ENCODE results near the gene ABCC1.

Gene ABCC1

DNA sequence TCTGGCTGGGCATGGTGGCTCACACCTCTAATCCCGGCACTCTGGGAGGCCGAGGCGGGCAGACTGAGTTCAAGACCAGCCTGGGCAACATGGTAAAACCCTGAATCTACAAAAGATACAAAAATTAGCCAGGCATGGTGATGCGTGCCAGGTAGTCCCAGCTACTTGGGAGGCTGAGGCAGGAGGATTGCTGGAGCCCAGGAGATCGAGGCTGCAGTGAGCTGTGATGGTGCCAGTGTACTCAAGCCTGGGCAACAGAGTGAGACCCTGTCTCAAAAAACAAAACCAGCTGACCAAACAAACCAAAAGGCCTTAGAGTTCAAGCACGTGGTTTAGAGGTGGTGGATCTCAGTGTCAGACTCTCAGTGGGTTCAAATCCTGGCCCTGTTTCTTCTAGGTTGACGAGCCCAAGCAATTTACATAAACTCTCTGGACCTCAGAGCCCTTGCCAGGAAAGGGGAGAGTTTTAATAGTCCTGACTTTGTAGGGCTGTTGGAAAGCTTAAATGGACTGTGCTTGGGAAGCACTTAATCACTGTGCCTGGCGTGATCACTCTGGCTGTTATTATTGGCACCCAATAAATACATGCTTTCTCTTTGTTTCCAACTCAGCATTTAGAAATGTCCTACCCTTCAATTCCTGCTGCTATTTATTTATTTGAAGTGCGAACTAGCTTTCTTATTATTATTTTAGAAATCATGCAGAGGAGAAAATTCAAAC, 44.7 kb downstream of the ABCC1 start:
- DNase-seq = no peak

DNA sequence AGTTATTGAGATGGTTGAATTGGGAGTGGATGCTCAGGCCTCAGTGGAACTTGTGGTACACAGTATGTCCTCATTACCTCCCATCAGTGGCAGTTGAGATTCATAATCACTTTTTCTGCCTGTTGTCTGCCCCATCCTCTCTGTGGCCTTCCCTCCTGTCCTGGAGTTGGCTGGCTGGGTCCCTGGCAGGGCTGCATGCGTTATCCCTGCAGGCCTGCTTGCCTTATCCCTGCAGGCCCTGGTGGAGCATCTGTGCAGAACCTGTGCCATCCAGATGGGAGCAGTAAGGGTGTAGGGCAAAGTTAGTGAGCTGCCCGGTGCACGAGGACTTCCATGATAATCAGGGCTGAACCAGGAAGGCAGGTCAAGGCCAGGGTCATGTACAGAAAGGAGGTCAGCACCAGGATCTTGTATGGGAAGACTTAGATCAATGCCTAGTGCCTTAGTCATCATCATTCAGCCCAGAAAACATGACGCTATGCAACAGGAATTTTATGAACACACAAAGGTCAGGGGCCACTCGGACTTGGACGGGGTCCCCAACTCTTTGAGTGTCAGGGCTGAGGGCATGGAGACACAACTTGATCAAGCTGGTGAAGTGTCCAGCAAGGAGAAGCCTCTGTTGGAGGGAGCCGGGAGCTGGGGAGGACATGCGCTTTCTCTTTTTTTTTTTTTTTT, 47.2 kb downstream of the ABCC1 start:
- no peak for DNase-seq

DNA sequence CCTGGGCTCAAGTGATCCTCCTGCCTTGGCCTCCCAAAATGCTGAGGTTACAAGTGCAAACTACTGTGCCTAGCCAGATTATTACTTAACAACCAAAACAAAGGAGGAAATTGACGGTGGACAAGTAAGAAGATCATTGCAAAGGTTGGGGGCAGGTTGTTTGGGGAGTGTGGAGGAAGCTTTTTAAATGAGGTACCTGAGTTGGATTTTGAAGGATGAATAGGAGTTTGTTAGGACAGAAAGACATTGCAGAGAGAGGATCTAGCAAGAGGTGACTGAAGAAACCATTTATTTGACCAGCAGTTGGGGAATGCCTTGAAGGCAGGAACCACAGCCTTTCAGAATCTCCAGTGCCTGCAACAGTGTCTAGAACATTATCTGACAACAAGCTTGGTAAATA, 51.3 kb downstream of the ABCC1 start:
- DNase-seq = no peak

DNA sequence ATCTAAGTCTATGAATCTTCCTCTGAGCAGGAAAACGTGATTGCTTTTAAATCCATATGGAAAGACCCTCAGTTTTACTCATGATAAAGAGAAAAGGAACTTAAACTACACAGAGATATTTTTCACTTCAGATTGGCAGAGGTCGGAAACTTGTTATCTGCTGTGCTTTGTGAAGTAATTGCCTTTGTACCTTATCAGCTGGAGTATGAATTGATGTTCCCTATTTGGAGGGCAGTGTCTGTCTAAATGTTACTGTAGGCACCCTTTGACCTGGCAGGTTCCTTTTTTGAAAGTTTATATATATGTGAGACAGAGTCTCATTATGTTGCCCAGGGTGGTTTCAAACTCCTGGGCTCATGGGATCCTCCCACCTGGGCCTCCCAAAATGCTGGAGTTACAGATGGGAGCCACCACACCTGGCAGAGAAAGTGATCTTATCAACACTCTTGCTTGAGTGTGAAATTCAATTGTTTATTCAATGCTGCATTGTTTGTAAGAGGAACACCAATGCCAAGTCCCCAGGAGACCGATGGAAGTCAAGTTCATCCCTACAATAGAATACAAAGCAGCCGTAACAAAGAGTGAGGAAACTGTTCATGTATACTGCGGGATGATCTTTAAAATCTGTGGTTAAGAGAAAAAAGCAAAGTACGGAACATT, 52.3 kb downstream of the ABCC1 start:
- DNase-seq = no peak

DNA sequence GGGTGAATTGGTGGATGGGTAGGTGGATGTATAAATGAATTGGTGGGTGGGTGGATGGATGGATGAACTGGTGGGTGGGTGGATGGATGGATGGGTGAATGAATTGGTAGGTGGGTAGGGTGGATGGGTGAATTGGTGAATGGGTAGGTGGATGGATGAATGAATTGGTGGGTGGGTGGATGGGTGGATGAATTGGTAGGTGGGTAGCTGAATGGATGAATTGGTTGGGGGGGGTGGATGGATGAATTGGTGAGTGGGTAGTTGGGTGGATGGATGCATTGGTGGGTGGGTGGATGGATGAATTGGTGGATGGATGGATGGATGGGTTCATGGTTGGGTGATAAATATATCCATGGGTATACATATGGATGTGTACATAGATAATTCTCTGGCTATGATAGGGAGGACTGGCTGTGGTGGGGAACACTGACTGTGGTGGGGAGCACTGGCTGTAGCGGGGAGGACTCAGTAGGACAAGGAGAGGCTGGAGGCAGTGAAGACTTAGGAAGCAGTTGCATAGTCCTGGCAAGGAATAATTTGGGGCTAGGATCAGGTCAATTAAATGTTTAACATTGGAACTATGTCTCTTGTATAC, 54.4 kb downstream of the ABCC1 start:
- DNase-seq = no peak

DNA sequence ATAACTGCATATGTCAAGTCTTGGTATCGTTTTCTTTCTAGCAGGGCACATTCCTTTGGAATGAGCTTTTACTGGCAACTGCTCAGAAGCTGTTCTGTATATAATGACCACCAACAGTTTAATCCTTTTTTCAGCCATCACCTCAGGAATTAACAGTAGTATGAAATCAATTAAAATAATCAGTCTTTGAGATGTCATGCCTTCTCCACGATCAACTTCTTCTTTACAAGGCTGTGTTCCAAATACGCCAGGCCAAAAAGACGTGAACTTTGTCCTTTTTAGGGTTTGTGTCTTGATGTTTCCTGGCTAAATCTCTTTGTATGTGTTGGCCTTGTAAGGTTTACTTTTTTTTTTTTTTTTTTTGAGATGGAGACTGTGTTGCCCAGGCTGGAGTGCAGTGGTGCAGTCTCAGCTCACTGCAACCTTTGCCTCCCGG, 54.9 kb downstream of the ABCC1 start:
- no peak for DNase-seq

DNA sequence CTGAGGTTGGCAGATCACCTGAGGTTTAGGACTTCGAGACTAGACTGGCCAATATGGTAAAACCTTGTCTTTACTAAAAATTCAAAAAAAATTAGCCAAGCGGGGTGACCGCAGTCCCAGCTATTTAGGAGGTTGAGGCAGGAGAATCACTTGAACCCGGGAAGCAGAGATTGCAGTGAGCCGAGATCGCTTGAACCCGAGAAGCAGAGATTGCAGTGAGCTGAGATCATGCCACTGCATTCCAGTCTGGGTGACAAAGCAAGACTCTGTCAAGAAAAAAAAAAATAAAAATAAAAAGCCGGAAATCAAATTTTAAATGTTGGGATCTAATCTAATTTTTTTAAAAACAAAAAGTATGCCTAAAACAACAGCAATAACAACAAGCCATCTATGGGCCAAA, 56.3 kb downstream of the ABCC1 start:
- DNase-seq = no peak

DNA sequence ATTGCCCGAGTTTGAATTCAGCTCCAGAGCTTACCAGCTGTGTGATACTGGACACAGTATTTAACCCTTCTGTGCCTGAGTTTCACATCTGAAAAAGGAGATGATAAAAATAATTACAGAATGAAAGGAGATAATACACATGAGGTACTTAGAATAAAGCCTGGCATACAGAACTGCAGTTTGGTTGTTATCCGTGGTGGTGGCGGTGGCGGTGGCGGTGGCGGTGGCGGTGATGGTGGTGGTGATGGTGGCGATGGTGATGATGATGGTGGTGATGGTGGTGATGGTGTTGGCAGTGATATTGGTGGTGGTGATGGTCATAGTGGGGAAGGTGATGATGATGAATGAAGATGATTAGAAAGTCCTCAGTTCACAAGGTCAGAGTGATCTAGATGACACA, 57.2 kb downstream of the ABCC1 start:
- DNase-seq = no peak

DNA sequence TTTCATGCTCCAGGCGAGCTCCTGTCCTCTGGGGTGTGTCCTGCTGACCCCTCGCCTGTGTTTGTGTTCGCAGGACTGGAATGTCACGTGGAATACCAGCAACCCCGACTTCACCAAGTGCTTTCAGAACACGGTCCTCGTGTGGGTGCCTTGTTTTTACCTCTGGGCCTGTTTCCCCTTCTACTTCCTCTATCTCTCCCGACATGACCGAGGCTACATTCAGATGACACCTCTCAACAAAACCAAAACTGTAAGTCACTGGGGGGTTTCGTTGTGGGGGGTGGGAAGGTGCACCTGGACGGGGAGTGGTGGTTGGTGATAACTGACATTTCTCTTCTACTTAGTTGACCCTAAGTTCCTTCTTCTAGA, 58.3 kb downstream of the ABCC1 start:
- no peak for DNase-seq

DNA sequence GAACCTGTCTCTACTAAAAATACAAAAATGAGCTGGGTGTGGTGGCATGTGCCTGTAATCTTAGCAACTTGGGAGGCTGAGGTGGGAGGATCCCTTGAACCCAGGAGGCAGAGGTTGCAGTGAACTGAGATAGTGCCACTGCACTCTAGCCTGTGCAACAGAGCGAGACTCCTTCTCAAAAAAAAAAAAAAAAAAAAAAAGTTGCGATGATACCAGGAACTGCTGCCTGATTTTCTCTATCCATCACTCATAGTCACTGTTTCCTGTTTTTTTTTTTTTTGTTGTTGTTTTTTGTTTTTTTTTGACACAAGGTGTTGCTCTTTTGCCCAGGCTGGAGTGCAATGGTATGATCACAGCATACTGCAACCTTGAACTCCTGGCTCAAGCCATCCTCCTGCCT, 59.2 kb downstream of the ABCC1 start:
- DNase-seq = no peak

DNA sequence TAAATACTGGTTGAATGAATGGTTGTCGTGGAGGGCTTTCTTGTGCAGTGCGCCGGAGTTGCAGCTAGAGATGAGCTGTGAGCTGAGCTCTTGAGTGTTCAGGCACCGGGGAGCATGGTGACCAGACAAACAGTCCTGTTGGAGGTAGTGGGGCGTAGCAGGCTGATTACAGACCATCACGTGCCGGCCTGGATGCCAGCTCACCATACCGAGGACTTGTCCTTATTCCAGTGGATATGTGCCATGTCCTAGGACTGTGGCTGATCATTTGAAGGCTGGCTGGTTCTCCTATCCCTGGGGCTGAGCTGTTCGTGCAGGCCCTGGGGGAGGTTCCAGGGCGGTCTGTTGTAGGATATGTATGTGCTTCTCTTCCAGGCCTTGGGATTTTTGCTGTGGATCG, 60.0 kb downstream of the ABCC1 start:
- DNase-seq = no peak

DNA sequence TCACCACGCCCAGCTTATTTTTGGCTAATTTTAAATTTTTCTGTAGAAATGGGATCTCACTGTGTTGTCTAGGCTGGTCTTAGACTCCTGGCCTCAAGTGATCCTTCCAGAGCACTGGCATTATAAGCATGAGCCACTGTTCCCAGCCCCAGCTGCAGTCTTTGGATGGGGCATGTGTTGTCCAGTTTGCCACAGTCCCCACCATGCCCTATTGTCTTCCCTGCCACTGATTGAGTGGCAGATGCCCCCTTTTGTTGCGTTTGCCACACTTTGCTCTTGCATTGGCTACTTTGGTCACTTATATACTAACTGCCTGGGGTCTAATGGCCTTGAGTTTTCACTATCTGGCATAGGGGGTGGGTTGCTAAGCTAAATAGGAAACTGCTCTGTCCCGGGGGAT, 60.8 kb downstream of the ABCC1 start:
- DNase-seq = no peak

DNA sequence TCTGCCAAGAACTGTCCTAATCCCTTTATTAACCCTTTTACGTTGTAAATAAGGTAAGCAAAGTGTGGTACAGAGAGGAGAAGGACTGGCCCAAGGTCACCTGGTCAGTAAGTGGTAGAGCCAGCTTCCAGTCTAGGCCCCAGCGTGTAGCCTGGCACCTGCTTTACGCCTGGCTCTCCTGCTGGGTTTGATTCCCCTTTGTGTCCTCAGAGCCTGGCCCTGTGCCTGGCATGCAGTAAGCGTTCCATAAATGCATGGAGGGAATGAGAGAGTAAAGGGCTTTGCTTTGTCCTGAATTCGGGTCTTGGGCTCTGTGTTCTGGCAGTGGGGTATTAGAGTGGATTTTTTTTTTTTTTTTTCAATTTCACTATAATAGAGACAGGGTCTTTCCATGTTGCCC, 62.7 kb downstream of the ABCC1 start:
- no peak for DNase-seq

DNA sequence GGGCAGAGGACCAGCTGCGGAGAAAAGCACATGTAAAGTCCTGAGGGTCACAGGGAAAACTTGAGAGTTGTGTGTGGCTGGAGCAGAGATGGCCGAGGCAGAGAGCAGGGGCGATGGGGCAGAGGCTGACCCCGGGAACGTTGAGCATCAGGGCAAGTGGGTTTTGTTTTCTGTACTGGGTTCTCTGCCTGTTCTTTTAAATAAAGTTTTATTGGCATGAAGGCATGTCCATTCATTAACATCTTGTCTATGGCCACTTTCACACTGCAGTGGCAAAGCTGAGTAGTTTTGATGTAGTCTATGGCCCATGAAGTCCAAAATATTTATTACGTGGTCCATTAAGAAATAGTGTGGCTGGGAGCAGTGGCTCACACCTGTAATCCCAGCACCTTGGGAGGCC, 64.4 kb downstream of the ABCC1 start:
- DNase-seq = no peak

DNA sequence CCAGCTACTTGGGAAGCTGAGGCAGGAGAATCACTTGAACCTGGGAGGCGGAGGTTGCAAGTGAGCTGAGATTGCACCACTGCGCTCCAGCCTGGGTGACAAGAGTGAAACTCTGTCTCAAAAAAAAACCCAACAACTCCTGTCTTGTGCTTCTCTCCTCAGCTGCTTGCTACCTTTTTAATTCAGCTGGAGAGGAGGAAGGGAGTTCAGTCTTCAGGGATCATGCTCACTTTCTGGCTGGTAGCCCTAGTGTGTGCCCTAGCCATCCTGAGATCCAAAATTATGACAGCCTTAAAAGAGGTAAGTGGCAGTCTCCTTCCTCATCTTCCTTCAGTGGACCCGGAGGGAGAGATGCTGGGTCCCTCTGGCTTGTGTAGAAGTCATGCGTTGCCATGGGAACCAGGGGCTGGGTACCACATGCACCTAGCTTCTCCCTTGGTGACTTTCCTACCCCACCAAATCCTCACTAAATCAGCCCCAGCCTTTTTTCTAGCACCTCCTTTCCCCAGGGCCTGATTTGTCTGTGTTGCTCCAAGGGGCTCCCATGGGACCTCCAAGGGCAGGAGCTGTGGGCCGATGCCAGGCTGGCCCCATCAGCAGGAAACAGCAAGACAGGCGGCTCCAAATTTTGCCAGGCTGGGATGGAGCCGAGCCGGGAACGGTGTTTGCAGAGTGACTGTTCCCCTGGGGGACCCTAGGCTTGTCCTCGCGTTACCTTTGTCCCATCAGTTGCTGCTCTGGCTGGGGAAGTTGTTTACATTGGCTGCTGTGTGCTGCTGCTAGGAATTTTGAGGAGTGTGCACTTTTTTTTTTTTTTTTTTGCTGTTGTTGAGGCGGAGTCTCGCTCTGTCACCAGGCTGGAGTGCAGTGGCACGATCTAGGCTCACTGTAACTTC, 65.2 kb downstream of the ABCC1 start:
- no peak for DNase-seq

DNA sequence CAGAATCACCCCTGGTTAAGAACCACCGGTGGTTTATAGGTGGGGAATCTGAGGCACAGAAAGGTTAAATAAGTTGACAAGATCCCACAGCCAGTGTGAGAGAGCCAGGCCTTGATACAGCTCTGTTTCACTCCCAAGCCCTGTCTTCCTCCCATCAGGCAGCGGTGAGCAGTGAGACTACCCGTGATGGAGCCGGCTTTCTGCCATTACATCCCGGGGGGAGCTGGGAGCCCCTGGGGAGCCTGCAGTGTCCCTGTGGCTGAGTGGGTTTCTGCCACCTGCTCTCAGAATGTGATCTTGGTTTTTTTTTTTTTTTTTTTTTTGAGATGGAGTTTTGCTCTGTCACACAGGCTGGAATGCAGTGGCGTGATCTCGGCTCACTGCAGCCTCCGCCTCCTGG, 66.4 kb downstream of the ABCC1 start:
- DNase-seq = no peak

DNA sequence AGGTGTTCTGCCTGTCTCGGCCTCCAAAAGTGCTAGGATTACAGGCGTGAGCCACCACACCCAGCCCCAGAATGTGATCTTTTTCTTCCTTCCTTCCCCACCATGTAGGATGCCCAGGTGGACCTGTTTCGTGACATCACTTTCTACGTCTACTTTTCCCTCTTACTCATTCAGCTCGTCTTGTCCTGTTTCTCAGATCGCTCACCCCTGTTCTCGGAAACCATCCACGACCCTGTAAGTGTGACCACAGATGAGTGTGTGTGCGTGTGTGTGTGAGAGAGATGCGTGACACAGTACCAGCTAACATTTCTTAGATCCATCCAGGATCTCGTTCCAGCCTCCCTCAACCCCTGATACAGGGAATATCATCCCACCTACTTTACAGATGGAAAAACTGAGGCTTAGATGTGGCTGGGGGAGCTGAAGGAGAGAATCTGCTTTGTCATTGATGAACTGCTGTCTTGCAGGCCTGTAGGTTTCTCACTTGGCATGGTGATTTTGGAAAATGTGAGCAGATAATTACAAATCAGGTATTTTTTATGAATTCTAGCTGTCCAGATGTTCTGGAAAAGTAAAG, 67.1 kb downstream of the ABCC1 start:
- DNase-seq = no peak

DNA sequence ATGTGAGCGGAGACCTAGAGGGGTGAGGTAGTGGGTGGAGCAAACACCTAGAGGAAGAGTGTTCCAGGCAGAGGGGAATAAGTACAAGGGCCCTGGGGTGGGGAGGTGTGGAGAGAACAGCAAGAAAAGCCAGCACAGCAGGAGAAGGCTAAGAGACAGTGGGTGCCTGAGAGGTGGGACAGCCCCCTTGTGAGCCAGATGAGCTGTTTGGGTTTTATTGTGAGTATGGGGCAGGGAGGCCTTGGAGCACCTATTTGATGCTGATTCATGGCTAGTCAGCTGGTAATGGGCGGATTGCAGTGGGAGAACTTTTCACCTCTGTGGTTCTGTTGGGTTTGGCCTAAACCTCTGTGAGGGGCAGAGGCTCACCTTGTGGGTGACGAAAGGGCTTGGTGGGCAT, 68.4 kb downstream of the ABCC1 start:
- DNase-seq = no peak

DNA sequence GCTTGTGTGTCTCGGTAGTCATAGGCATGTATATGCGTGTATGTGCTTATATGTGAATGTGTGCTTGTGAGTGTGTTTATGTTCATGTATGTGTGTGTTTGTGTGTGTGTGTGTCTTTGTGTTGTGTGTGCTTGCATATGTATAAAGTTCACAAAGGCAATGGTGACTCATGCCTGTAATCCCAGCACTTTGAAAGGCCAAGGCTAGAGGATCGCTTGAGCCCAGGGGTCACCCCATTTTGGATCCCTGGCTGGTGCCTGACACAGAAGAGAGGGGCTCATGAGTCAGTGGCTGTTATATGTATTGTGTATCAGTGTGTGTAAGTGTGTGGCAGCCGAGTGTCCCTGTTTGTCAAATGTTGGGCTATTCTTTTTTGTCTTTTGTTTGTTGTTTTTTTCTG, 69.3 kb downstream of the ABCC1 start:
- no peak for DNase-seq

DNA sequence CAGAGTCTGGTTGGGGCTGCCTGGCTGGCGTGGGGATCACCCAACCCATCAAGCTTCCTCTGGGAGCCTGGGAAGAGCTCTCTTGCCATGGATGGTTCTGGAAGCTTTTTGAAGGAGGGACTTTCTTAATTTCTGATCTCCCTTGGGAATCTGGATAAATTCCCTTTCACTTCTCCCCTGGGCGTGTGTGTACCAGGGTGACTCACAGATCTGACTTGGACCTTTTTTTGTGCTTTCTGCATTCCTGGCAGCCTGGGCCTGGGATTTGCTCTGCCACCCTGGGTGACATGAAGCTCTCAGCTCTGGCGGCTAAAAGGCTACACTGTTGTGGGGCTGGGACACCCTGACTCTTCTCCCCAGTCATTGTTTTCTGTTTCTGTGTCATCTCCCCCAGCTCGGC, 70.1 kb downstream of the ABCC1 start:
- no peak for DNase-seq

DNA sequence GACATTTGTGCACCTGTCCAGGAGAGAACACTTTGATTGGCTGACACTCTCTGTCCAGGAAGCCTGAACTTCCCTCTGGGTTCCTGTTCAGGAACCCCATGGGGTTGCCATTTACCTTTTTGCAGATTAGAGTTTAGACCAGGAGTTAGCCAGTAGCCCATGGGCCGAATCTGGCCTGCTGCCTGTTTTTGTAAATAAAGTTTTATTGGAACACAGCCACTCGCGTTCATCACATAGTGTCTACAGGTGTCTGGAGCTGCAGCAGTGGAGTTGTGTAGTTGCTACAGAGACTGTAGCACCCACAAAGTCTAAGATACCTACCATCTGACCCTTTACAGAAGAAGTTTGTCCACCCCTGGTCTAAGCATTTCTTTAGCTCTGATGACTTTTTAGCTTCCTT, 70.9 kb downstream of the ABCC1 start:
- no peak for DNase-seq

DNA sequence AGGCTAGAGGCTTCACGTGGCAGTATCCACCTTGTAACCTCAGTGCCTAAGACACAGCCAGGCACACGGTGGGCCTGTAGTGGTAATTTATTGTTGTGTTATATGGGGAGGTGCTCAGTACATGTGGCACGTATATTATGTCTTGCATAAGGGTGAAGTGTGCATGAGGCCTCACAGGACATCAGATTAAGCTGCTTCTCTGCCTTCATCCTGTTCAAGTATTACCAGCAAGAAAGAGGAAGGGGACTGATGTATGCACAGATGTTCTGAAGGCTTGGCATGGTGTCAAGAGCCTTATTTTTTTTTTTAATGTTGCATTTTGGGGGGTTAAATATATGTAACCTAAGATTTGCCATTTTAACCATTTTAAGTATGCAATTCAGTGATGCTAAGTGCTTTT, 71.6 kb downstream of the ABCC1 start:
- DNase-seq = no peak

DNA sequence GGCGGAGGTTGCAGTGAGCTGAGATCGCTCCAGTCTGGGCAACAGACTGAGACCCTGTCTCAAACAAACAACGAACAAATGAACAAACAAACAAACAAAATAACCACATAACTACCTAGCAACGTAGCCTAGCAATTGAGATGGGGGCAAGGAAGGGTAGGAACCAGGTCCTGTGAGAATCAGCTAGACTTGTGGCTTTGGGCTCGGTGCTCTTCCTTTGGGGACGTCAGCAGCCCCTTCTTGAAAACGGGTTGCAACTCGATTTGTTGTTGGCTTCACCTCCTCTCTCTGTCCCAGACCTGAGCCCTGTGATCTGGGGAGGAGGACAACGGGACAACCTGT, 72.2 kb downstream of the ABCC1 start:
- DNase-seq = no peak
